Activated B cell treated with CpG ODN at 0.5 μM for 24 hours (primary cell): Measurements from ENCODE around the gene BEND7. TPM values are rescaled to one million over a fixed set of nuclear protein-coding genes. Genes with fewer than 3 reads are reported as not detected.

Experiments
- ATAC-seq: fragments of 200-7000 bp; cut with Tn5 transposase; one replicate; pipeline ENCODE4 v1.10.0; 2021; ENCODE audit warnings: low read depth, mild to moderate bottlenecking, moderate library complexity
- CTCF ChIA-PET: fragments of 350-600 bp; sonication (Branson Sonifier 250); formaldehyde crosslinking; loops from one replicate; lab custom pipeline; 2021; ENCODE audit warnings: antibody characterized with exemption; lab: Charles Lee
- POLR2A ChIA-PET: fragments of 350-600 bp; sonication (Branson Sonifier 250); formaldehyde crosslinking; loops from one replicate; lab custom pipeline; 2021; ENCODE audit warnings: antibody characterized with exemption; lab: Charles Lee
- DNase-seq: peaks from one replicate; pipeline ENCODE4 v3.0.0; 2022
- H3K27ac Mint-ChIP-seq: one replicate; pipeline ENCODE4 v1.8.0; 2020; ENCODE audit warnings: mixed read lengths
- H3K27me3 Mint-ChIP-seq: one replicate; pipeline ENCODE4 v1.8.0; 2021; ENCODE audit warnings: mixed read lengths
- H3K36me3 Mint-ChIP-seq: one replicate; pipeline ENCODE4 v1.8.0; 2021; ENCODE audit warnings: low read depth, mixed read lengths
- H3K4me1 Mint-ChIP-seq: one replicate; pipeline ENCODE4 v1.8.0; 2021; ENCODE audit warnings: mixed read lengths
- H3K4me3 Mint-ChIP-seq: one replicate; pipeline ENCODE4 v1.8.0; 2020; ENCODE audit warnings: mild to moderate bottlenecking, mixed read lengths
- H3K9me3 Mint-ChIP-seq: one replicate; pipeline ENCODE4 v1.8.0; 2020; ENCODE audit warnings: mixed read lengths
- CTCF ChIP-seq: fragments of 200-600 bp; IDR thresholded peaks from one replicate; pipeline ENCODE4 v1.8.0; 2022; ENCODE audit warnings: antibody characterized with exemption, mild to moderate bottlenecking
- intact Hi-C: fragments of 100-400 bp; cut with micrococcal nuclease; formaldehyde crosslinking; loops from one replicate; pipeline ENCODE4 v1.15.1; 2024
- total RNA-seq: library from RNA; stranded (reverse); gene quantifications from 2 replicates; pipeline ENCODE4 v1.2.3, GENCODE V29; 2022

BEND7 gene
- total RNA-seq: not detected in 2 replicates

- no peak for TF ChIP-seq CTCF
- H3K36me3 Mint-ChIP-seq: no peaks in the 10 kb centered on the region
- ChIA-PET CTCF (no interaction called here), POLR2A (no interaction called here)
- H3K27ac Mint-ChIP-seq: no peak within 1 kb of the TSS
- intact Hi-C loops: no loop called here
- H3K4me1 Mint-ChIP-seq: peaks cover 5% of the 10 kb centered on the region
- H3K27me3 Mint-ChIP-seq: peaks cover 52% of the 10 kb centered on the region
- ATAC-seq (peak; percentile 69), DNase-seq (peak; percentile 19)
- no peaks in the 10 kb centered on the region for H3K9me3 Mint-ChIP-seq
- peak within 1 kb of the TSS; percentile 66 for H3K4me3 Mint-ChIP-seq
Observed at GRCh38 chr10:13528875-13529713, at the start of gene BEND7. BEND7 (minus strand) TSS chr10:13529014; CDS start chr10:13528533, 481 bp downstream.

DNA sequence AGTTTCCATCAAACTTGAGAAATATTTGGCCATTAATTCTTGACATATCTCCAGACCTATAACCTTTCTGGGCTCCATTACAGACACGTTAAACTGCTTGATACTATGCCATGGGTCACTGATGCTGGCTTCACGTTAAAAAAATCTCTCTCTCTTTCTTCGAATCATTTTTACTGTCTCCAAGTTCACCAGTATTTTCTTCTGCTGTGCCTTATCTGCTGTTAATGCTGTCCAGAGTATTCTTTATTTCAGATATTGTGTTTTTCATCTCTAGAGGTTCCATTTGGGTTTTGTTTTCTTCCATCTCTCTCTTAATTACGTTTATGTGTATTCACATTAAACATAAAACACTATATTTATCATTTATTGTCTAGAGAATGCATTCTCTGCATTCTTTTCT lies 45.1 kb upstream of the BEND7 start:
- H3K9me3 Mint-ChIP-seq: peaks cover 6% of the 10 kb centered on the region
- H3K4me3 Mint-ChIP-seq: no peak overlapping the region
- ATAC-seq: no peak
- no peaks in the 10 kb centered on the region for H3K4me1 Mint-ChIP-seq
- H3K27ac Mint-ChIP-seq: no peak overlapping the region
- DNase-seq: no peak
- ChIA-PET POLR2A (no interaction called here), CTCF (no interaction called here)
- no peaks in the 10 kb centered on the region for H3K36me3 Mint-ChIP-seq
- intact Hi-C loops: no loop called here
- peaks cover 36% of the 10 kb centered on the region for H3K27me3 Mint-ChIP-seq
- TF ChIP-seq CTCF: no peak

DNA sequence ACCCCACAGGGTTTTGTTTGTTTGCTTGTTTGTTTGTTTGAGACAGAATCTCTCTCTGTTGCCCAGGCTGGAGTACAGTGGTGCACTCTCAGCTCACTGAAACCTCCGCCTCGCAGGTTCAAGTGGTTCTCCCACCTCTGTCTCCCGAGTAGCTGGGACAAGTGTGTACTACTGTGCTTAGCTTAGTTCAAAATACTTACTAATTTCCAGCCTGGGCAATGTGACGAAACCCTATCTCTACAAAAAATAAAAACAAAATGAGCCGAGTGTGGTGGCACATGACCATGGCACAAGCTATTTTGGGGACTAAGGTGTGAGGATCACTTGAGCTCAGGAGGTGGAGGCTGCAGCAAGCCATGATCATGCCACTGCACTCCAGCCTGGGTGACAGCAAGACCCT lies 42.7 kb upstream of the BEND7 start:
- no peak for TF ChIP-seq CTCF
- Mint-ChIP-seq H3K27me3 (peaks cover 38% of the 10 kb centered on the region), H3K4me3 (no peak overlapping the region), H3K27ac (no peak overlapping the region), H3K4me1 (no peaks in the 10 kb centered on the region), H3K36me3 (no peaks in the 10 kb centered on the region), H3K9me3 (peaks cover 6% of the 10 kb centered on the region)
- POLR2A ChIA-PET: no interaction called here
- DNase-seq: no peak
- intact Hi-C loops: no loop called here
- CTCF ChIA-PET: no interaction called here
- no peak for ATAC-seq

DNA sequence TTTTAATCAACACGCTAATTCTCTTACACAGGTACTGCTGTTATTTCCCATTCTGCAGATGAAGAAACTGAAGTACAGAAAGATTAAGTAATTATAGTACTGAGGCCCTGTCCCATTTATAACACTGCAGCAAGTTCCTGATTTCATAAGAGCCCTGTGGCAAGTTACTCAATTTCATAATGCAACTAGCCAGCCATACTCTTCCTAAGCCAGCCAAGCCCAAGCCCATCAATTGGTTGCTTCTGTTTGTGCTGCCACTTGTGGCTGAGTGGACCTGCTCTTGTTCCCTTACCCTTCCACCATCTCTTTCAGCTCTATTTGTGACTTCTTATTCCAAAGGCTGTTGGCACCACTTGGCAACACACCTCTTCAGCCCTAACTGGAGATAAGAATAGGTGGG lies 38.2 kb upstream of the BEND7 start:
- no peak for TF ChIP-seq CTCF
- no peak for ATAC-seq
- intact Hi-C loops: no loop called here
- CTCF ChIA-PET: no interaction called here
- no peak for DNase-seq
- Mint-ChIP-seq H3K9me3 (no peaks in the 10 kb centered on the region), H3K36me3 (no peaks in the 10 kb centered on the region), H3K4me1 (no peaks in the 10 kb centered on the region), H3K27ac (no peak overlapping the region), H3K4me3 (no peak overlapping the region), H3K27me3 (peaks cover 29% of the 10 kb centered on the region)
- POLR2A ChIA-PET: no interaction called here

DNA sequence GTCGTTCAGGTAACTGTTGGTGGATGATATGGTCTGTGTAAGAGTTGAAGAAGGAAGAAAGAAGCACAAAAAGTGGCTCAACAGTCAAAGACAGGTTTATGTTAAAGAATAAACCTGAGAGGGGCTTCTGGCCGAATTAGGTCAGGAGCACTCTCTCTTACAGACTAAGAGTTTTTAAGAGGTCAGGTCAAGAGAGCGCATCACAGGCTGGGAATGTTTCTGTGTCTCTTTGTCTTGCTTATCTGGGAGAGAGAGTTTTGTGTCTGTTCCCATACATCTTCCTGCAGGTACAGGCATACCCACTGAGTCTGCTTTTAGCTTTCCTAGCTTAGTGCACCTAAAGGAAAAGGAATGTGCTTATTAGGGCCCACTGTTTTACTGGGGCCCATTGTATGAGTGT lies 35.8 kb upstream of the BEND7 start:
- TF ChIP-seq CTCF: no peak
- Mint-ChIP-seq H3K27me3 (peaks cover 17% of the 10 kb centered on the region), H3K9me3 (no peaks in the 10 kb centered on the region), H3K36me3 (no peaks in the 10 kb centered on the region), H3K4me3 (no peak overlapping the region), H3K27ac (no peak overlapping the region), H3K4me1 (no peaks in the 10 kb centered on the region)
- ChIA-PET POLR2A (no interaction called here), CTCF (no interaction called here)
- ATAC-seq (no peak), DNase-seq (no peak)
- intact Hi-C loops: no loop called here
